AG04449 (cell line): ENCODE data around the gene HRG.

Source experiments
- CTCF ChIA-PET: fragments of 350-600 bp; formaldehyde crosslinking; extraction: SDS; loops from one replicate; lab custom pipeline; 2021; ENCODE audit warnings: antibody characterized with exemption; lab: Yijun Ruan, JAX
- POLR2A ChIA-PET: fragments of 400-600, 350-600 bp; formaldehyde crosslinking; extraction: SDS; loops from one replicate; lab custom pipeline; 2020; ENCODE audit warnings: antibody characterized with exemption, inconsistent platforms; lab: Yijun Ruan, JAX
- DNase-seq: peaks from one replicate; pipeline ENCODE4 v3.0.0-alpha.2; 2010; ENCODE audit warnings: low read depth, low spot score
- H3K4me3 ChIP-seq: 2 replicates; pipeline ENCODE4 v1.5.1; 2011; ENCODE audit warnings: low read depth, mild to moderate bottlenecking, control low read depth, low read length
- CTCF ChIP-seq: IDR thresholded peaks from one replicate; pipeline ENCODE4 v1.5.1; 2011; ENCODE audit warnings: mild to moderate bottlenecking, moderate library complexity, low read length, control low read depth, inconsistent platforms; ENCODE audit not compliant: insufficient read depth; ENCODE audit errors: missing control alignments

The HRG gene

GRCh38 chr3:186722457-186722856 is 56.6 kb downstream of the HRG start:
- ChIA-PET POLR2A (no interaction called here), CTCF (interaction anchor here (0.7 kb wide), 1 partner anchor 327 kb away, joined by 3 read pairs; no protein-coding TSS in a partner anchor)
- DNase-seq = no peak
- H3K4me3 ChIP-seq = no peak overlapping the region
- peak; percentile 26 for TF ChIP-seq CTCF

GRCh38 chr3:186724911-186725310 is 59.1 kb downstream of the HRG start:
- ChIA-PET POLR2A (no interaction called here), CTCF (no interaction called here)
- DNase-seq = no peak
- H3K4me3 ChIP-seq = no peak overlapping the region
- no peak for TF ChIP-seq CTCF
